ENCODE data around the gene PDAP1. TPM values are rescaled to one million over a fixed set of nuclear protein-coding genes. Genes with fewer than 3 reads are reported as not detected.

Gene PDAP1
- total RNA-seq, 3 donors from 2014 or later = 39.4 to 86.4 (median 51.5) TPM

- no peak overlapping the region for H3K4me3 ChIP-seq
- no peaks in the 10 kb centered on the region for H3K36me3 ChIP-seq
- no peak for TF ChIP-seq POLR2AphosphoS5 (IDR thresholded peaks at IDR 0.05)
- TF ChIP-seq CTCF (IDR thresholded peaks at IDR 0.05) = no peak
- no peak for TF ChIP-seq POLR2A (IDR thresholded peaks at IDR 0.05)
- no peak for DNase-seq (ENCODE audit: low spot score in 2 of 2)
- H3K4me1 ChIP-seq = no peaks in the 10 kb centered on the region
- intact Hi-C loops (cut with DNase I; ENCODE audit: low total_unique reads) = no loop called here
- no peaks in the 10 kb centered on the region for H3K9me3 ChIP-seq
- no peak overlapping the region for H3K27ac ChIP-seq
- H3K27me3 ChIP-seq = no peaks in the 10 kb centered on the region
Observed at GRCh38 chr7:99386584-99387238, 21.7 kb downstream of the PDAP1 start.

- TF ChIP-seq POLR2AphosphoS5 (IDR thresholded peaks at IDR 0.05) (no peak), POLR2A (IDR thresholded peaks at IDR 0.05) (no peak), CTCF (IDR thresholded peaks at IDR 0.05) (no peak)
- H3K4me1 ChIP-seq = peaks cover 0 to 7% of the 10 kb centered on the region in 2 donors
- intact Hi-C loops (cut with DNase I; ENCODE audit: low total_unique reads) = no loop called here
- no peaks in the 10 kb centered on the region for H3K27me3 ChIP-seq
- no peaks in the 10 kb centered on the region for H3K36me3 ChIP-seq
- no peak overlapping the region for H3K27ac ChIP-seq
- no peak overlapping the region for H3K4me3 ChIP-seq
- DNase-seq (ENCODE audit: low spot score in 2 of 2) = no peak
- no peaks in the 10 kb centered on the region for H3K9me3 ChIP-seq
Observed at GRCh38 chr7:99385564-99385963, 22.8 kb downstream of the PDAP1 start.

GRCh38 chr7:99384523-99384922 is 23.9 kb downstream of the PDAP1 start:
- no peak overlapping the region for H3K27ac ChIP-seq

GRCh38 chr7:99383791-99384370 is 24.5 kb downstream of the PDAP1 start:
- H3K4me1 ChIP-seq = peaks cover 0 to 7% of the 10 kb centered on the region in 2 donors
- no peak overlapping the region for H3K27ac ChIP-seq
- no peaks in the 10 kb centered on the region for H3K27me3 ChIP-seq
- DNase-seq (ENCODE audit: low spot score in 2 of 2) = no peak
- no peak for TF ChIP-seq POLR2AphosphoS5 (IDR thresholded peaks at IDR 0.05)
- TF ChIP-seq POLR2A (IDR thresholded peaks at IDR 0.05) = no peak
- TF ChIP-seq CTCF (IDR thresholded peaks at IDR 0.05) = no peak
- no peaks in the 10 kb centered on the region for H3K36me3 ChIP-seq
- H3K9me3 ChIP-seq = no peaks in the 10 kb centered on the region
- intact Hi-C loops (cut with DNase I; ENCODE audit: low total_unique reads) = no loop called here
- H3K4me3 ChIP-seq = no peak overlapping the region

More at GRCh38 chr7:99384523-99384922, 23.9 kb downstream of the PDAP1 start:
- intact Hi-C loops (cut with DNase I; ENCODE audit: low total_unique reads) = no loop called here
- no peaks in the 10 kb centered on the region for H3K9me3 ChIP-seq
- DNase-seq (ENCODE audit: low spot score in 2 of 2) = no peak
- no peaks in the 10 kb centered on the region for H3K27me3 ChIP-seq
- TF ChIP-seq POLR2A (IDR thresholded peaks at IDR 0.05) = no peak
- TF ChIP-seq CTCF (IDR thresholded peaks at IDR 0.05) = no peak
- no peak for TF ChIP-seq POLR2AphosphoS5 (IDR thresholded peaks at IDR 0.05)
- no peak overlapping the region for H3K4me3 ChIP-seq
- H3K36me3 ChIP-seq = no peaks in the 10 kb centered on the region
- H3K4me1 ChIP-seq = peaks cover 0 to 7% of the 10 kb centered on the region in 2 donors

- Histone ChIP-seq H3K36me3 (no peaks in the 10 kb centered on the region), H3K4me1 (peaks cover 0 to 7% of the 10 kb centered on the region in 2 donors), H3K27ac (no peak overlapping the region), H3K9me3 (no peaks in the 10 kb centered on the region), H3K27me3 (no peaks in the 10 kb centered on the region), H3K4me3 (no peak overlapping the region)
- DNase-seq (ENCODE audit: low spot score in 2 of 2) = no peak
- intact Hi-C loops (cut with DNase I; ENCODE audit: low total_unique reads) = no loop called here
- TF ChIP-seq POLR2AphosphoS5 (IDR thresholded peaks at IDR 0.05) (no peak), CTCF (IDR thresholded peaks at IDR 0.05) (no peak), POLR2A (IDR thresholded peaks at IDR 0.05) (no peak)
Observed at GRCh38 chr7:99383203-99383602, 25.2 kb downstream of the PDAP1 start.

Data from breast epithelium (tissue), 4 donors.